ENCODE data around the gene HEATR9. TPM values are rescaled to one million over a fixed set of nuclear protein-coding genes. Genes with fewer than 3 reads are reported as not detected.

The HEATR9 gene
- total and polyA plus RNA-seq, 2 donors (not counting 3 experiments of a cell fraction or from before 2014, with no cell fraction given) = not detected

GRCh38 chr17:35876534-35876933 lies 7.8 kb upstream of the HEATR9 start:
- H3K27me3 ChIP-seq (ENCODE audit: control insufficient read depth in 2 of 2, insufficient read depth in 2 of 2, low read length in 2 of 2) = no peaks in the 10 kb centered on the region
- peaks cover 27% of the 10 kb centered on the region for H3K4me1 ChIP-seq (ENCODE audit: control insufficient read depth, extremely low read depth, insufficient read depth, low read length)
- H3K9me3 ChIP-seq (replicated peaks; ENCODE audit: control insufficient read depth, insufficient read depth, low read length) = no peaks in the 10 kb centered on the region
- no peaks in the 10 kb centered on the region for H4K20me1 ChIP-seq (replicated peaks; ENCODE audit: control insufficient read depth, extremely low read depth, insufficient read depth, low read length)
- H3K9ac ChIP-seq (replicated peaks; ENCODE audit: extremely low read depth, insufficient read depth, low read length) = no peak overlapping the region
- DNase-seq (ENCODE audit: low read depth, low spot score) = no peak
- H3K4me3 ChIP-seq (replicated peaks in 1 of 3; ENCODE audit: insufficient read depth in 1 of 3, low read depth in 1 of 3, low read length in 3 of 3) = no peak overlapping the region
- BruUV-seq (replicated peaks) = no TSS peak
- H3K9me1 ChIP-seq (replicated peaks; ENCODE audit: control insufficient read depth, extremely low read depth, insufficient read depth, low read length) = no peaks in the 10 kb centered on the region
- no peak overlapping the region for H3K4me2 ChIP-seq (ENCODE audit: insufficient read depth, low read length)
- H2AFZ ChIP-seq (ENCODE audit: low read depth, low read length) = no peak overlapping the region
- no peak overlapping the region for H3K27ac ChIP-seq (ENCODE audit: insufficient read depth, low read depth, low read length)
- no peaks in the 10 kb centered on the region for H3K36me3 ChIP-seq (ENCODE audit: control insufficient read depth in 2 of 2, extremely low read depth in 1 of 2, insufficient read depth in 2 of 2, low read length in 2 of 2)
- H3K79me2 ChIP-seq (ENCODE audit: control insufficient read depth, insufficient read depth, low read length) = no peaks in the 10 kb centered on the region
- intact Hi-C loops (cut with micrococcal nuclease) (no loop called here), dilution Hi-C loops (cut with MboI; ENCODE audit: extremely low pct_ligation_motif_present, low sequenced_read_pairs) (no loop called here)
- POLR2A ChIA-PET = no interaction called here
- CTCF ChIA-PET = interaction anchor here (1.1 kb wide), 1 partner anchor 112 kb away, joined by 3 read pairs; no protein-coding TSS in a partner anchor
- TF ChIP-seq GATA2 (IDR thresholded peaks at IDR 0.05; ENCODE audit: insufficient read depth, insufficient read length, low read depth, low read length) (no peak), JUN (IDR thresholded peaks at IDR 0.05; ENCODE audit: borderline replicate concordance, insufficient read depth, insufficient read length, low read depth) (no peak), MYC (IDR thresholded peaks at IDR 0.05; ENCODE audit: low read depth, low read length) (no peak), FOS (IDR thresholded peaks at IDR 0.05; ENCODE audit: borderline replicate concordance, insufficient read depth, low read length) (no peak), POLR2A (IDR thresholded peaks at IDR 0.05; ENCODE audit: low read depth, low read length) (no peak), CTCF (IDR thresholded peaks at IDR 0.05; ENCODE audit: extremely low read depth in 1 of 2, insufficient read depth in 1 of 2, low read depth in 1 of 2, low read length in 2 of 2) (no peak), MAX (IDR thresholded peaks at IDR 0.05; ENCODE audit: insufficient read depth, insufficient read length) (no peak), POLR2AphosphoS5 (IDR thresholded peaks at IDR 0.05; ENCODE audit: insufficient read depth, low read depth, low read length) (no peak), EZH2 (IDR thresholded peaks at IDR 0.05; ENCODE audit: borderline replicate concordance, low read depth, low read length, severe bottlenecking) (no peak)
- no peak for FAIRE-seq

All from endothelial cell of umbilical vein (primary cell).